Activated CD4-positive, alpha-beta T cell treated with anti-CD3 and anti-CD28 coated beads for 36 hours (primary cell): ENCODE data around the gene CTCFL. TPM values are rescaled to one million over a fixed set of nuclear protein-coding genes. Genes with fewer than 3 reads are reported as not detected.

Source experiments
- ATAC-seq: fragments of 200-7000 bp; cut with Tn5 transposase; one replicate; pipeline ENCODE4 v1.10.0; 2021; ENCODE audit warnings: mild to moderate bottlenecking, moderate library complexity
- CTCF ChIA-PET: fragments of 350-600 bp; sonication (Branson Sonifier 250); formaldehyde crosslinking; loops from one replicate; lab custom pipeline; 2021; ENCODE audit warnings: antibody characterized with exemption; lab: Charles Lee
- POLR2A ChIA-PET: fragments of 350-600 bp; sonication (Branson Sonifier 250); formaldehyde crosslinking; loops from one replicate; lab custom pipeline; 2021; ENCODE audit warnings: antibody characterized with exemption, inconsistent platforms; lab: Charles Lee
- DNase-seq: peaks from one replicate; pipeline ENCODE4 v3.0.0-alpha.2; 2020
- H3K27ac Mint-ChIP-seq: one replicate; pipeline ENCODE4 v1.8.0; 2021; ENCODE audit warnings: mixed read lengths
- H3K27me3 Mint-ChIP-seq: one replicate; pipeline ENCODE4 v1.8.0; 2021; ENCODE audit warnings: mixed read lengths
- H3K36me3 Mint-ChIP-seq: one replicate; pipeline ENCODE4 v1.8.0; 2021; ENCODE audit warnings: low read depth, mixed read lengths
- H3K4me1 Mint-ChIP-seq: one replicate; pipeline ENCODE4 v1.8.0; 2021; ENCODE audit warnings: mixed read lengths
- H3K4me3 Mint-ChIP-seq: one replicate; pipeline ENCODE4 v1.8.0; 2021; ENCODE audit warnings: mild to moderate bottlenecking, moderate library complexity, mixed read lengths
- H3K9me3 Mint-ChIP-seq: one replicate; pipeline ENCODE4 v1.8.0; 2021; ENCODE audit warnings: low read depth, mixed read lengths
- intact Hi-C, 2 experiments: fragments of 100-400 bp; cut with DNase I in 1 of 2; cut with micrococcal nuclease in 1 of 2; formaldehyde crosslinking; loops; one replicate each; pipeline versions ENCODE4 v1.14.2 to v1.15.1; 2022 to 2024; cut with DNase I, micrococcal nuclease
- total RNA-seq, 2 experiments: library from RNA; stranded (reverse); gene quantifications; one replicate each; pipeline ENCODE4 v1.2.3, GENCODE V29; 2021

The CTCFL gene
- total RNA-seq, 2 experiments from 2014 or later: not detected

DNA sequence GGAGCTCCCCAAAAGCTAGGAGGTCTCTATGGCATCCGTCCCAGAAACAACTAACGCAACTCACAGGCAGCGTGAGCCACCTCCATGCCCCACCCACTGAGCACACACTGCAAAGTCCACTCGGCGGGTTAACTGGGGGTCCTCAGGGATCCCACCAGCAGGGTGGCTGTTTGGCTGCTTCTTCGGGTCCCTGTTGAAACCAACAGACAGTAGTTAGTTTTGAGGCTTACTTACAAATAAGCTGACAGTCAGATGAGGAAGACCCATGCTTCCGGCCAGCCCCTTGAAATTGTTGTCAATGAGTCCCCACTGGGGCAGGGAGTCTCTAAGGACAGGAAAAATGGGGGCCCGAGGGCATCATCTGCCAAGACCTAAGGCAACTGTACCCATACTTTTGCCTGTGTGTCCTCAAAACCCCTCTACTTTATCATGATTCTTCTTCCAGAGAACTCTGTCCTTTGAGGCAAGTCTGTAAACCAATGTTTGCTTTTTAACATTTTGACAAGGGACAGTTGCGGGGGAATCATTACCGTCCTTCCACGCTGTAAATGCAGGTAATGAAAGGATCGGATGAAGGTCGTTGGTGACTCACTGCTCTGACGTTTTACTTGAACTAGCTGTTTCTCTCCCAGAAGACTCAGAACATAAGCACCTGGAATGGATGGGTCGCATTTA is 33.8 kb upstream of the CTCFL start:
- ATAC-seq (no peak), DNase-seq (no peak)
- Mint-ChIP-seq H3K36me3 (no peaks in the 10 kb centered on the region), H3K4me1 (no peaks in the 10 kb centered on the region), H3K9me3 (no peaks in the 10 kb centered on the region), H3K4me3 (no peak overlapping the region), H3K27me3 (peaks cover 25% of the 10 kb centered on the region), H3K27ac (no peak overlapping the region)
- ChIA-PET CTCF (interaction anchor here (1.0 kb wide), 1 partner anchor 36 kb away, joined by 4 read pairs; no protein-coding TSS in a partner anchor), POLR2A (no interaction called here)
- intact Hi-C loops: no loop called here

DNA sequence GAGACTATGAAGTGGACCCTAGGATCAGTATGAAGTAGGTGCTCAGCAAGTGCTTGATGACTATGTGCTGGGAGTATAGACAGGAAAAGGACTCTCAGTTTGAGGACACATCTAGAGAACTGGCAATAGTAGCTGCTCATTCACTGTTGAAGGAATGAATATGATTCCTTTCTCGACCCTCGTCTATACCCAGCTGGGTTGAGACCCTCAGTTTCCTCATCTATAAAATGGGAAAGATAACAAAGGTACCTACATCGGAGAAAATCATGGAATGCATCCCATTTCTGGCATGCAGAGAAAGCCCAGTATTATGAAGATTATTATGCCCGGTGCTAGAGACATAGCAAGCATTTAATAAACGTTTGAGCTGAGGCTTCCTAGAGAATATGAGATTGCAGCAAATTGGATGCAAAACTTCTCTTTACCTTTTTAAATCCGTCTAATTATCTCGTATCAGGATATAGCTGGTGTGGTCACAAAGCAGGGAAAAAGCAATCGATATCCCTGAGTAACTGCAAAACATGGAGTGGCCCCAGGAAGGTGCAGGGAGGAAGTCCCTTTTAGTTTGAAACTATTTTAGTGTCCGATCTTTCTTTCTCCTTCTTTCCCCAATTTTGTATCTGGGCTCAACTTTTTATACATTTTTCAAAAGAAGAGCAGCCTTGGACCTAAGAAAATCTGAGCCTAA is 33.1 kb upstream of the CTCFL start:
- H3K27me3 Mint-ChIP-seq: peaks cover 25% of the 10 kb centered on the region
- POLR2A ChIA-PET: no interaction called here

DNA sequence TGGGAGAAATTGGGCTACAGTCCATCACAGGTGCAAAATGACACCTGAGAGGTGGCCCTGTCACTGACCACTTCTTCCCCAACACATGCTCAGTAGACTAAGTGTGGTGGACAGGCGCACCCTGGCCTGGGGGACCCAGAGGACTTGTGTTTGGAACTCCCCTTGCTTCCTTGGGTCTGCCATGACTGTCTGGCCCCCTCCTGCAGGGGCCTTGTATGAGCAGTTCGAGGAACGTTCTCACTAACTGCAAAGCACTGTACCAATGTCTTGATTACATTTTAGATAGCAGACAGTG is 32.0 kb upstream of the CTCFL start:
- Mint-ChIP-seq H3K36me3 (no peaks in the 10 kb centered on the region), H3K4me1 (no peaks in the 10 kb centered on the region), H3K27me3 (peaks cover 24% of the 10 kb centered on the region), H3K9me3 (no peaks in the 10 kb centered on the region), H3K4me3 (no peak overlapping the region), H3K27ac (no peak overlapping the region)
- ChIA-PET POLR2A (no interaction called here), CTCF (no interaction called here)
- no peak for DNase-seq
- intact Hi-C loops: no loop called here
- no peak for ATAC-seq

More for the DNA sequence above, 33.1 kb upstream of the CTCFL start:
- ATAC-seq (no peak), DNase-seq (no peak)
- H3K27ac Mint-ChIP-seq: no peak overlapping the region
- no peaks in the 10 kb centered on the region for H3K4me1 Mint-ChIP-seq
- CTCF ChIA-PET: interaction anchor here (1.0 kb wide), 1 partner anchor 37 kb away, joined by 4 read pairs; no protein-coding TSS in a partner anchor
- H3K36me3 Mint-ChIP-seq: no peaks in the 10 kb centered on the region
- H3K9me3 Mint-ChIP-seq: no peaks in the 10 kb centered on the region
- intact Hi-C loops: no loop called here
- H3K4me3 Mint-ChIP-seq: no peak overlapping the region

DNA sequence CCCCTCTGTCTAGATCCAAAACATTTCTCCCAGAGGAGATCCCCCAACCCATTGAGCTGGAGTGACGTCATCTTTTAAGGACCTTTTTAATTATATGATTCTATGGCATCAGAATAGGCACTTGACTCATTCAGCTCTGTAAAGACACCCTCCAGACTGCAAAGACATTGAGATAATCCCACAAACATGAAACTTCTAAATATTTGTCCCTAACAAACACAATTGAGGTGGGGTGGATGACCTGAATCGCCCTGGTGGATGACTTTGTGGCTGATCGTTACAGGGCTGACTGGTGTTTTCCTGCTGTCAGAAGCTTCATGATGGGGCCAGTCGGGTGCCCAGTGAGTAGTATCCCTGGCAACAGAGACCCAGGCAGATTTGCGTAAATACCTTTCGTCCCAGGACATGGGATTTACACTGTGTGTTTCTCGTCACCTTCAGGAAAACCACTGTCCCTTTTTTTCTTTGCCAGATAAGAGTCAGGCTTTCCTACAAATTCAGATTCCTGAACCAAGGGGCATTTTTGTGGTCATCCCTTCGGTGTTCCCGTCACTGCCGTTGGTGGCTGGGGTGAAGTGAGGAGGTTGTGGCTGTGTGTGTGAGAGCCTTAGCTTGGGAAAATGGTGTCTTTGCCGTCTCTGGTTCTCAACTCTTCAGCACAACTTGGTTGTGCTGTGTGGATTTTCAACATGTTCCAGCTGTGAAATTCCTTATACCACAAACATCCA is 30.7 kb upstream of the CTCFL start:
- no peak for DNase-seq
- no peaks in the 10 kb centered on the region for H3K36me3 Mint-ChIP-seq
- ATAC-seq: no peak
- ChIA-PET POLR2A (no interaction called here), CTCF (no interaction called here)
- no peak overlapping the region for H3K27ac Mint-ChIP-seq
- H3K4me1 Mint-ChIP-seq: no peaks in the 10 kb centered on the region
- H3K4me3 Mint-ChIP-seq: no peak overlapping the region
- H3K9me3 Mint-ChIP-seq: no peaks in the 10 kb centered on the region
- H3K27me3 Mint-ChIP-seq: peaks cover 22% of the 10 kb centered on the region
- intact Hi-C loops: no loop called here

DNA sequence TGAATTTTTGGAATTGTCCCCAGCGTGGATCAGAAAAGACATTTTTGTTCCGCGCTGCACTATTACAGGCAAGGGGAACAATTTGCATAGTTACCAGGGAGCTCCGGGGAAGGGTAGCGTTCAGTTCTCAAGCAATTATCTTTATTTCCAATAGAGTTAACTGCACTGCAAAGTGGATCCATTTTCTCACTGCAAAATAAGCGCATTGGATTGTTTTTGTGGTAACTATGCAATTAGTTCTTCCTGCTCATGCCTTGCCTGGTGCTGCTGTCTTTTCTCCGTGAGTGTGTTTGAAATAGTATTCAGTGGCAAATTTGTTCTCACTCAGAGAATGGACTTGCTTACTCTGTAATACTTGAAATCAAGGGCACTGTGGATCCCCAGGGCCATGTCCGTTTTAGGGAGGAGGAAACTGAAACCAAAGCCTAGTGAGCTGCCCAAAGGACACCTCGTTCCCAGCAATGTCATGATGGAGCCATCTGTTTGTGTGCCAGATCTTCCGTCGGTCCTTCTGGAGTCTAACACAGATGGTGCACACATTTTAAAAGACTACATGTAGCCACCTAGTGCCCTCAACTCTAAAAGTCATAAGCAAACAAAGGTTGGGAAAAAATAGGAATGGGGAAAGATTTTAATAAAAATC is 28.6 kb upstream of the CTCFL start:
- H3K27ac Mint-ChIP-seq: no peak overlapping the region
- CTCF ChIA-PET: interaction anchor here (0.6 kb wide), 1 partner anchor 21 kb away, joined by 3 read pairs; no protein-coding TSS in a partner anchor

DNA sequence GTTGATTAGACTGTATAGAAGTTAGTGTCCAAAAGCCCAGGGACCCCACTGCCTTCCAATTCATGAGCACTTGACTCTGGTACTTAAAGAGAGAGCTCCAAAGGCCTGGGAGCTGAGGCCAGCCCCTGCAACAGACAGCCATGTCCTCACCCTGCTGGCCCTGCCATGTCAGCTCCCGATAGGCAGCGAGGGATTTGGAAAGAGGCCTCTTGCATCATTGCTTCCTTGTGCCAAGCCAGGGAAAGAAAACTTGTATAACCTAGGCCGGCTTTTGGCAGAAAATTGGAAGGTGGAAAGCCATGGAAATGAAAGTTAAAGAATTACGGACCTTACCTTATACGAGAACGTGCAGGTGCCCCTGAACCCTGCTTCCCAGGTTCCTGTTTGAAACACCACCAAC is 27.5 kb upstream of the CTCFL start:
- H3K27me3 Mint-ChIP-seq: peaks cover 15% of the 10 kb centered on the region
- ChIA-PET POLR2A (no interaction called here), CTCF (interaction anchor here (0.6 to 0.7 kb wide), 2 partner anchors 12 to 20 kb away, joined by 3 to 4 read pairs; no protein-coding TSS in a partner anchor)

More for the DNA sequence above, 28.6 kb upstream of the CTCFL start:
- intact Hi-C loops: no loop called here
- Mint-ChIP-seq H3K27me3 (peaks cover 15% of the 10 kb centered on the region), H3K4me1 (no peaks in the 10 kb centered on the region), H3K36me3 (no peaks in the 10 kb centered on the region), H3K9me3 (no peaks in the 10 kb centered on the region), H3K4me3 (no peak overlapping the region)
- POLR2A ChIA-PET: no interaction called here
- ATAC-seq: no peak
- no peak for DNase-seq

DNA sequence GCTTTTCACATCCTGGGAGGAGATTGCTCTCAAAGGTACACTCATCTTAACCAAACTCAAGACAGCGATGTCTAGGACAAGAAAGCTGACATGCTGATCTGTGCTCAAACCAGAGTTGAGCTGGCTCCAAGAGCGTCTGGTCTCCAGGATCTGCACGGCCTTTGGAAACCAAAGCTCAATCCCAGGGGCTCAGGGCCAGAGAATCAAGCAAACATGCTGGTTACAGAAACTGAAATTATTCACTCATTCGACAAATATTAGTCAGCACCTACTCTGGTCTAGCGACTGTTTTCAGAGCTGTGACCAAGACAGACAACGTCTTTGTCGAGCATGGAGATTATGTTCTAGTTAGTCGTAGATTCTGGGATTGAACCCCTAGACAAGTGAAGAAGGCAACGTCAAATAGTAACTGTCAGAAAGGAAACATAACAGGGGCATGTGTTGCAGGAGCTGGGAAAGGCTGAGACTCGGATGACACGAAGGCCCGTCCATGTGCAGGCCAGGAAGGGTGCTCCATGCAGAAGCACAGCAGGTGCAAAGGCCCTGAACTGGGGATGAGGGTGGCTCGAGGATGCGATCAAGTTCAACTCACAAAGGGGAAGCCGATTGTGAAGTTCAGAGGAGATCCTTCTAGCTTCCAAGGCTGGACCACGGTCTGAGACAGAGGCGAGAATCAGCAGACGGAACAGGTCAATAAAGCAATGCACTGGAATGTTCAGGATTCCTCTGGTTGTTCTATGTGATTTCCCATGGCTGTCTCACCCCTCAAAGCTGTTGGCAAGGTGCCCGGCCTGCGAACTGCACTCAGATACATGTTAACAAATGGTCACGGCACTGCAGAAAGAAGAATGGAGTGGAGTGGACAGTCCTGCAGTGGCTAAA is 23.5 kb upstream of the CTCFL start:
- Mint-ChIP-seq H3K27me3 (peaks cover 7% of the 10 kb centered on the region), H3K4me1 (no peaks in the 10 kb centered on the region), H3K27ac (no peak overlapping the region), H3K9me3 (no peaks in the 10 kb centered on the region), H3K36me3 (no peaks in the 10 kb centered on the region), H3K4me3 (no peak overlapping the region)
- POLR2A ChIA-PET: interaction anchor here (0.6 kb wide), 1 partner anchor 1821 kb away, joined by 3 read pairs; no protein-coding TSS in a partner anchor
- no peak for ATAC-seq
- CTCF ChIA-PET: interaction anchor here (1.3 kb wide), 1 partner anchor 50 kb away, joined by 4 read pairs; no protein-coding TSS in a partner anchor
- intact Hi-C loops: no loop called here
- DNase-seq: no peak

More for the DNA sequence above, 27.5 kb upstream of the CTCFL start:
- Mint-ChIP-seq H3K4me3 (no peak overlapping the region), H3K4me1 (no peaks in the 10 kb centered on the region), H3K36me3 (no peaks in the 10 kb centered on the region), H3K27ac (no peak overlapping the region), H3K9me3 (no peaks in the 10 kb centered on the region)
- ATAC-seq (no peak), DNase-seq (no peak)
- intact Hi-C loops: no loop called here

DNA sequence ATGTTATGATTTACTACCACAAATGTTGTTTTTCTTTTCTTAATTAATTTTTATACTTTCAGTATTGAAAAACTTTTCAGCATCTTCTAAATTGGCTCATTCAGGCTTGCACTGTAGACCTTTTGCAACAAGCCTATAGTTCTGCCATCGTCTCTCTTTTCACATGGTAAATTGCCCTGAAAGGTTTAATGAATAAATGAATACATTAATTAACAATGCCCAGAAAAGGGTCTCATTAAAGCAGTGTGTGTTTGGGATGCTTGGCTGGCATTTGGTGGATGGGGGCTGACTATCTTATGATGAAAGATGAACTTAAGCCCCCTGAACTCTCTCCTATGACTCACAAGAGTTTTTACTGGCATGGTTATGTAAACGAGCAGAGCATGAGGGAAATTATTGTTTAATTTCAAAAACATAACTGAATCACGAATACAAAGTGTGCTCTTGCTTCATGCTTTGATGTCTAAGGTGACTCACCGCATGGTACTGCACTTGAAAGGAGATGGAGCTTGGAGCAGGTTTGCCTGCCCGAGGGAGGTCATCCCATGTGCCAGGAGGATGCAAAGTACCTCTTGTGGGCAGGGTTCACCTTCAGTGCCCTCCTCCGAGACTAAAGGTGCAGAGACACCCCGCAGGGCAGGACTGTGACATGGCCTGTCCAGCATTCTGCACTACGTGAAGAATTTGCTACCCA is 22.2 kb upstream of the CTCFL start:
- intact Hi-C loops: no loop called here
- ATAC-seq: no peak
- no peak for DNase-seq
- ChIA-PET POLR2A (no interaction called here), CTCF (interaction anchor here (0.9 kb wide), 1 partner anchor 23 kb away, joined by 3 read pairs; no protein-coding TSS in a partner anchor)
- no peak overlapping the region for H3K4me3 Mint-ChIP-seq
- H3K9me3 Mint-ChIP-seq: no peaks in the 10 kb centered on the region
- H3K36me3 Mint-ChIP-seq: no peaks in the 10 kb centered on the region
- no peak overlapping the region for H3K27ac Mint-ChIP-seq
- H3K4me1 Mint-ChIP-seq: no peaks in the 10 kb centered on the region
- H3K27me3 Mint-ChIP-seq: peaks cover 7% of the 10 kb centered on the region

DNA sequence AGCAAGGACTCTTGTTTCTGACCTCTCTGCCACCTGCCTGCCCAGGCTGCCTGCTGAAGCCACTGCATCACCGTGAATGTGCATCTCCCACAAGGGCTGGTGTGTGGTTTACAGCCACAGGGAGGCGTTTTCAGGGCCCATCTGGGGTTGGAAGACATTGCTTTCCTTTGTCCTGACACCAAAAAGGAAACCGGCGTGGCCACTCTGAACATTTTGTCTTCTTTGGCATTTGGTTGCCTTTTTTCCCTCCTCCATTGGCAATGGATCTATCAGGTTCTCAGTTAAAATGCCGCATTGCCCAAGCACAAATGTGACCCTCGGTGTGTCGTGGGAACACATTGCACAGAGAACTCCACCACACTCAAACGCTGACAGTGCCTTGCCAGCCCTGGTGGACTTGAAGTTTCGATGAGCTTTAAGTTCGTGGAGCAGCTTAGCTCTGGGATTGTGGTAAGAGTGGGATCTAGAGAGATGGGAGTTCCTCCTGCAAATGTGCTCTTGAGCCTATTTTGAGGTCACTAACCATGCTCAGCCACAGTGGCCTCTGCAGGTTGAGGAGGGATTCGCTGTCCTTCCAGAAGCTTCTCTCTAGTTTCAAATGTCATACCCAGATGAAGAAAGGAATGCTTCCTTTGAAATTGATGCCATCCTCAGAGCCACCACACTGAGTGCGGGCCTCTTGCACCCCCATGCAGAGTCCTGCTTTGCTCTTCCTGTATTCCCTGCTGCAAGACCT is 21.2 kb upstream of the CTCFL start:
- Mint-ChIP-seq H3K4me3 (no peak overlapping the region), H3K9me3 (no peaks in the 10 kb centered on the region), H3K27me3 (peaks cover 7% of the 10 kb centered on the region), H3K27ac (no peak overlapping the region), H3K4me1 (no peaks in the 10 kb centered on the region), H3K36me3 (no peaks in the 10 kb centered on the region)
- ATAC-seq (no peak), DNase-seq (no peak)
- POLR2A ChIA-PET: no interaction called here
- intact Hi-C loops: no loop called here
- CTCF ChIA-PET: no interaction called here
